Measurements from ENCODE around the gene SSRP1. TPM values are rescaled to one million over a fixed set of nuclear protein-coding genes. Genes with fewer than 3 reads are reported as not detected.
A peak's percentile ranks its signal among the peaks of the same experiment; 100 is the strongest.

The SSRP1 gene
- total and polyA plus RNA-seq, 2 of the 4 experiments (the other 2 are of a cell fraction) = 106 to 146 TPM

DNA sequence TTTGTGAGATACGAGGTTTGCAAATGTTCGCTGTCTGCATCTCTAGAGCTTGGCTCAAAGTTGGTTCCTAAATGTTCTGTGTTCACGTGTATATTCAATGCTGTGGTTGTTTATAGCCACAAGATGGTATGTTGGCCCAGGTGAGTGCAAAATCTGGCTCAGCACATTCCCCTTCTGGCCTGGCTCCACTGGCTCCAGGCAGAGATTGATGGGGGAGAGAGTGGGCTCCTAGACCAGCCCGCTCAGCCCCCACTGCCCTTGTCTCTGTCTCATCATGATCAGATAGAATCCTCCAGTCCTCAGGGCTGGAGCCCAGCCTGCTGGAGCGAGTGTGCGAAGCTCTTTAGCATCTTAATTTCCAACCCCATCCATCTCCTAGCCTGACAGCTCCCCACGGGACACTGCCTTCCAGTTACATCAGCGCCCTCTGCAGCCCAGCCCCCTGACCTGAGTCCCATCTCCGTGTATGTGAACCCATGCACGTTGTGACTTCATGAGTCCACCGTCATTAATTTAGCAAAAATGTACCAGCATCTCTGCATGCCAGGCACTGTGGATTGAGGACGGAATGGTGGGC lies 4.4 kb upstream of the SSRP1 start:
- Histone ChIP-seq H4K20me1 (ENCODE audit: insufficient read depth, low read length) (no peaks in the 10 kb centered on the region), H3K9me3 (ENCODE audit: control insufficient read depth, insufficient read depth, low read length) (no peaks in the 10 kb centered on the region), H4K8ac (ENCODE audit: low read depth in 2 of 2, low read length in 2 of 2) (no peak overlapping the region), H3K4me2 (ENCODE audit: low read depth, low read length) (no peak overlapping the region), H2BK5ac (ENCODE audit: low read depth, low read length, poor library complexity, severe bottlenecking) (no peak overlapping the region), H3K4me1 (ENCODE audit: control insufficient read depth, insufficient read depth, low read length) (peaks cover 5% of the 10 kb centered on the region), H3K27ac (ENCODE audit: insufficient read depth, low read length) (no peak overlapping the region), H4K91ac (ENCODE audit: insufficient read depth, low read depth, low read length) (no peak overlapping the region), H2AFZ (replicated peaks; ENCODE audit: low read length, poor library complexity) (no peak overlapping the region), H3K56ac (ENCODE audit: extremely low read depth, insufficient read depth, low read length) (no peak overlapping the region), H3K14ac (replicated peaks; ENCODE audit: low read depth, low read length) (no peak overlapping the region), H2AK5ac (ENCODE audit: low read depth, low read length) (no peak overlapping the region), H3K27me3 (ENCODE audit: control insufficient read depth, insufficient read depth, low read length) (peaks cover 31% of the 10 kb centered on the region), H2BK20ac (ENCODE audit: low read depth, low read length) (no peak overlapping the region), H2BK15ac (ENCODE audit: low read depth, low read length) (no peak overlapping the region), H3K4ac (ENCODE audit: low read depth, low read length) (no peak overlapping the region), H3K9me1 (ENCODE audit: insufficient read depth, low read length) (peaks cover 6% of the 10 kb centered on the region), H4K5ac (ENCODE audit: low read depth, low read length) (no peak overlapping the region), H3K9ac (ENCODE audit: low read depth, low read length) (no peak overlapping the region), H3K4me3 (ENCODE audit: insufficient read depth, low read depth, low read length) (no peak overlapping the region), H2BK120ac (ENCODE audit: low read depth, low read length) (no peak overlapping the region), H3K36me3 (ENCODE audit: control insufficient read depth, insufficient read depth, low read length) (no peaks in the 10 kb centered on the region), H3K79me1 (ENCODE audit: low read depth in 1 of 2, low read length in 2 of 2) (peaks cover 2 to 12% of the 10 kb centered on the region in 2 experiments; a peak in 3 of 4 replicates), H3K18ac (ENCODE audit: low read depth, low read length) (no peak overlapping the region), H2AK9ac (replicated peaks; ENCODE audit: low read depth, low read length, poor library complexity) (no peak overlapping the region), H3K23ac (ENCODE audit: low read depth, low read length) (no peak overlapping the region)
- ChIA-PET CTCF (interaction anchor here (0.5 kb wide), 1 partner anchor 323 kb away, joined by 4 read pairs; no protein-coding TSS in a partner anchor), POLR2A (ENCODE audit: unreplicated experiment) (no interaction called here)
- dilution Hi-C loops (cut with HindIII; ENCODE audit: low sequenced_read_pairs, unreplicated experiment) (no loop called here), intact Hi-C loops (cut with micrococcal nuclease) (loop anchor here (10.0 kb wide), 1 partner anchor 1185 kb away; no protein-coding TSS in a partner anchor), in situ Hi-C loops (cut with MboI; ENCODE audit: low sequenced_read_pairs) (loop anchor here (5.0 kb wide), 1 partner anchor 187 kb away; no protein-coding TSS in a partner anchor)
- TF ChIP-seq MXI1 (IDR thresholded peaks at IDR 0.05; ENCODE audit: borderline replicate concordance, low read depth, low read length) (no peak), RAD21 (IDR thresholded peaks at IDR 0.05; ENCODE audit: low read length) (peak; percentile 14; the same call in 1 of the 2 replicates)
- DNase-seq = no peak
- no TSS peak for BruUV-seq (replicated peaks)
- 4% methylated on average over 5 of the region's 12 CpGs; no CpG with 5 or more reads in 1 of the 2 experiments for WGBS, 2 experiments (ENCODE audit: extremely low coverage in 2 of 2, insufficient read length in 1 of 2)
- ATAC-seq (ENCODE audit: low read depth) = no peak
